Kasumi-1 (cell line): ENCODE data around the gene SLC13A5.
"Not testable (repeated sequence)": the region's sequence is repeated elsewhere in the genome, so short reads cannot be mapped to it uniquely, and the experiment has no call there.

Experiments
- DNase-seq, 2 experiments: peaks; one replicate each; lab custom pipeline; 2025; lab: John Stamatoyannopoulos, UW

The SLC13A5 gene

DNA sequence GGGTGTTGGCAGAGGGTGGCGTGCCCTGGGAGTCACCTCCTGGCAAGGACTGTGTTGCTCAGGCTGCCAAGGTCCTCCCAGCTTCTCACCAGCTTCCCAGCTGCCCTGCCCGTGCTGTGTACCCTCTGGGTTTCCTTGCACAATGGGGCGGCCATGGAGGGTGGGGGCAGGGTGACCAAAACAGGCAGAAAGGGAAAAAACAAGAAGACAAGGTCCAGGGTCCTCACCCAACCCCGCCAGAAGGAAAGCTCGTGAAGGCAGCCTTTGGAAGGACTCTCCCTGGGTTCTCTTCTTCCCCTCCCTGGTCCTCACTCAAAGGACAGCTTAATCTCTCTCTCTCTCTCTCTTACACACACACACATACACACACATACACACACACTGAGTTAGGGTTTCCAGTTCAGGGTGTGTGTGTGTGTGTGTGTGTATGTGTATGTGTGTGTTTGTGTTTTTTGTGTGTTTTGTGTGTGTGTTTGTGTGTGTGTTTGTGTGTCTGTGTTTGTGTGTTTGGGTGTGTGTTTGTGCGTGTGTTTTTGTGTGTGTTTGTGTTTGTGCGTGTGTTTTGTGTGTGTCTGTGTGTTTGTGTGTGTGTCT, 2.0 kb downstream of the SLC13A5 start:
- DNase-seq, result no peak

DNA sequence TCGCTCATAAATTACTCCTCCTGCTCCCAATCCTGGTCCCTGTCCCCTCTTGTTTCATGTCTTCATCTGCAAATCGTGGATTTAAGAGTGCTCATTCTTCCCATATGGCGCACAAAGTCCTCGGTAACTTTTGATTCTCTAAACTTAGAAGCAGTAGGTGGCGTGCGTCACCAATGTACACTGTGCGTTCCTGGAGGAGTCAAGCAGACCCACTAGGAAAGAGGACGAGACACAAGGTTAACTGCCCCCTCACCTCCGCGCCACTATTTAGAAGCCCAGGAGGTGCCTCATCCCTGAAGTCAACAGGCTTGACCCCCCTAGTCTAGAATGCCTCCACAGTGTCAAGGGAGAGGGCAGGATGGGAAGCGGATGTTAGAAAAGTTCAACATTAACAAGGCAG, 2.9 kb downstream of the SLC13A5 start:
- DNase-seq, result no peak

DNA sequence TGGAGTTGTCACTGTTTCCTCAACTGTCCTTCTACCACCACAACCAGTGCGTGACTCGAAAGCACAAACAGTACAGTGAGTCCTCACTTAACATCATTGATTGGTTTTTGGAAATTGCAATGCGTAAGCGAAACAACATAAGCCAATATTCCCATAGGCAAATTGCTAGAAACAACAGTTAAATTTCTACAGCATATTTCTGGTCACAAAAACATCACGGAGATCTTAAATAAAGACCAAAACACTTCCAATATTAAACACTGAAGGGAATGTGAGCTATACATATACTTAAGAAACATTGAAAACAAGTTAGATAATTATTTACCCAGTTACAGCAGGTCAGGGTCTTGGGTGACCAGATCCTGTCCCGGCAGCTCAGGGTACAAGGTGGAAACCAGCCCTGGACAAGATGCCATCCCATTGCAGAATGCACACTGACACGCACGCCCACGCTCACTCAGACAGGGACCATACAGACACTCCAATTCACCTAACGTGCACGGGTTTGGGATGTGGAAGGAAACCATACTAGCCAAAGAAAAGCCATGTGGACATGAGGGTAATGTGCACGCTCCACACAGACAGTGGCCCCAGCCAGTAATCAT, 4.7 kb downstream of the SLC13A5 start:
- no peak for DNase-seq

DNA sequence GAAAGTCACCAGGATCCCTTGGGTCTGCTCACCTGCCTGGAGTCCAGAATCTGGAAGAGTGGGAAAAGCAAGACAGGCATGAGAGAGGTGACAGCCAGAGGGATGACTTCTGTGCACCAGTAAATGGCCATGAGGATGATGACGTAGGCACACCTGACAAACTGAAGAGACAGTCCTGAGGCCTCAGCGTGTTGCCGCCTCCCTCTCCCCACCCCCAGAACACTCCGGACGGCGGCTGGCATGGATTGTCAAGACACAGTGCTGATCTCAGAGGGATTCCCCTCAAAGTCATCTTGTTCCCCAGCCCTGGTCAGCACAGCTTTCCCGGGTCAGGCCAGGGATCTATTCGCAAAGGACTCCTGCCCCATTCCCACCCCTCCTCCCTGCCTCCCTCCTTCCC, 6.2 kb downstream of the SLC13A5 start:
- DNase-seq, result no peak

DNA sequence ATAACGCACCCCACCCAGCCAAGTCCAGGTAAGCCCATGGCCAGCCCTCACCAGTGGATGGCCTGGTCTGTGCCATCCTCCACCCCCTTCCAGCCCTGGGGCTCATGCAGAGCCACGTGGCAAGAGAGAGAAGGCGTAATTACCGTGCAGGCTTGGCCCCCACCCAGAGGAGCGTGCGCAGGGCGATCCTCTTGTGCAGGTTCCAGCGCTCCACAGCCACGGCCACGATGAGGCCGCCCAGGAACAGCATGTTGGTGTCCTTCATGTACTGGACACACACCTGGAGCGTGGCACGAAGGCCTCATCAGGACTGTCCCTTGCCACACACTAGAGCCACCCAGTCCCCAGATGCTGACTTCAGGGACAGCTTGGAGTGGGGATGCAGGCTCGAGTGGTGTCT, 6.7 kb downstream of the SLC13A5 start:
- DNase-seq, result no peak

DNA sequence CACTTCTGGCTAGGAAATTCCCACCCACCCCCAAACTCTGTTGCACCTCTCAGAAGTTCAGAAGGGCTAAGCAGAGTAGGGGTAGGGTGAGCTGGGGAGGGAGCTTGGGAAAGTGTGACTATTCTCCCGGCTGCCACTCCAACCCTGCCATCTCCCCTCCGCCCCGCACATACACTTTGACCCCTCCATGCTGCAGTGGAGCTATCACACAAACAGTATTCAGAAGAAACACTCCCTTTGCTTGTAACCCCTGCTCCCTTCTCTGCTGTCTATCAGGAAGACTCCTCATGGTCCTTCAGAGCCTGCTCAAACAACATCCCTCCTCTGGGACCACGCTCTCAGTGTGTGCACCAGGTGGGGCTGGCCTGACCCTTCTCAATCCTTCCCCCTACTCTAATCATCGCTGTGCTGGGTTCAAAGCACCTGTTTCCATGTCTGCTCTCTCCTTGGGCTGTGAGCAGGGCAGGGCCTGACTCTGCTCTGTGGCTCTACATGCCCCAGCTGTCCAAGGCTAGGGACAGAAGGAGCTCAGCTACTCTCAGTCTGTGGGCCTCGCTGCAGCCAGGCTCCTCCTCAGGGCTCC, 8.6 kb downstream of the SLC13A5 start:
- DNase-seq, result no peak

DNA sequence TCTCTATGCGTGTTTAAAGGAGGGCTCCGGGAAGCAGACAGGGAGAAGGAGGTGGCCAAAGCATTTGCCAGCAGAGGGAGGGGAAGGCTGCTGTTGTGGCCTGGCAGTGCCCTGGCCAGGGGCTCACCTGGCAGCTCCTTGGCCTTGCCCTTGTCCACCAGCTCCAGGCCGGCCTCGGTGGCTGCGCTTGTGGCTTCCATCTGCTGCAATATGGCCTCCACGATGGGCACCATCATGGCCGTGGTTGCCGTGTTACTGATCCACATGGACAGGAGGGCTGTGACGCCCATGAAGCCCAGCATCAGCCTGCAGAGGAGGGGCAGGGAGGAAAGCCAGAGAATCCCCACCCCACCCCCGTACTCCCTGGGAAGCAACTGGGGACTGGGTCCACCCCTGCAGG, 9.4 kb downstream of the SLC13A5 start:
- no peak for DNase-seq

DNA sequence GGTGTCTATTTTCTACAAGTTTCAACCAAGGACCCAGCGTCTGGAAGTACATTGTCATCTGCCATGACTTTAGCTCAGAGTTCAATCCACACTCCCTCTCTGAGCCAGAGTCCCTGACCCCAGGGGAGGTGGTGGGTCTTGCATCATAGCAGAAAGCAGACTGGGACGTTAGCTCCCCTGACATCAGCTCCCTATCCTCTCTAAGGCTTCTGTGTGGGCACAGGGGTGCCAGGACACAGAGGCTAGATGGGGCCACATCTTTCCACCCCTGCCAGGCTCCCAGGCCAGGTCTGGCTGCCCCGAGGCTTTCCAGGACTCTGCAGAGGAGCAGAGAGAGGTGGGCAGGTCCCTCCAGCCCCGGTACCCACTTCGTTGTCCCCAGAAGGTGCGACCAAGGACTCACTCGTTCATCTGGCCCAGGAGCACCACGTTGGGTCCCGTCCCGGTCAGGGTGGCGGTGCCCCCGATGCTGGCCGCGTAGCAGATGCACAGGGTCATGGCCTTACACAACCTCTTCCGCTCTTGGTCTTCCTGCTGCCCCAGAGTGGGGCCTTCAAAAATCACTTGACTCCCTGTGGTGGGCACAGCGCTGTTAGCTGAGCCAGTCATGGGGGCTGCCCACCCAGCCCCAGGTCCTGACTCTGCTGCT, 10.5 kb downstream of the SLC13A5 start:
- DNase-seq, result no peak

DNA sequence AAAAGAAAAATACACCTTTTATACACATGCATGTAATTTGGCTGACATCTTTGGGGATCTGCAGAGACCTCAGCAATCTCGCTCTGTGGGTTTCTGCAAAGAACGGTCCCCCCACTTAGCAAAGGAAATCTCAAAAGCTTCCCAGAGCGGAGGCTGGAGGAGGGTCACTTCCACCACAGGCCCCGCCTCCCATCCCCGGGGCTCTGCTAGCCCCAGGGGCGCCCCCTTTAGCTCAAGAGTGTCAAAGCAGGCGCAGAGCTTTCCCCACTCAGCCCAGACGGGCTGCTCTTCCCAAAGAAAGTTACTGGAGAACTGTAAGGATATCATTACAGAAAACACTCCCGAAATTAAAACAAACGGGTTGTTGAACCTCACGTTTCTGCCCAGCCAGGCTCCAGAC, 11.4 kb downstream of the SLC13A5 start:
- DNase-seq, result peak in 1 of 2 experiments; percentile 7

DNA sequence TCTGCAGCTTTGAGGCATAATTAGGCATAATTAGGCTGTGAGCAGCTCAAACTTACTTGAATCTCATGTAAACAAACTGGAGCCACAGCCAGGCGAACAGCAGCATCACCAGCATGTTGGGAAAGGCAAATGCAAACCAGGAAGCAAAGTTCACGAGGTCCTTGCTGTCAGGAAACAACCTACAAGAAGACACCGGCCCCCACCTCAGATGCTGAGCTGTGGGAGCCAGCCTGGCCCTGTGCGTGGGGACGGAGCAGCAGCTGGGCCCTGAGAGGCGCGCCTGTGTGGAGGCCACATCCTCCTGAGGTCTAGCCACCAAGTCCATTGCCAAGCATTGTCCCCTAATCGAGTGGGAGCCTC, 12.2 kb downstream of the SLC13A5 start:
- no peak for DNase-seq

DNA sequence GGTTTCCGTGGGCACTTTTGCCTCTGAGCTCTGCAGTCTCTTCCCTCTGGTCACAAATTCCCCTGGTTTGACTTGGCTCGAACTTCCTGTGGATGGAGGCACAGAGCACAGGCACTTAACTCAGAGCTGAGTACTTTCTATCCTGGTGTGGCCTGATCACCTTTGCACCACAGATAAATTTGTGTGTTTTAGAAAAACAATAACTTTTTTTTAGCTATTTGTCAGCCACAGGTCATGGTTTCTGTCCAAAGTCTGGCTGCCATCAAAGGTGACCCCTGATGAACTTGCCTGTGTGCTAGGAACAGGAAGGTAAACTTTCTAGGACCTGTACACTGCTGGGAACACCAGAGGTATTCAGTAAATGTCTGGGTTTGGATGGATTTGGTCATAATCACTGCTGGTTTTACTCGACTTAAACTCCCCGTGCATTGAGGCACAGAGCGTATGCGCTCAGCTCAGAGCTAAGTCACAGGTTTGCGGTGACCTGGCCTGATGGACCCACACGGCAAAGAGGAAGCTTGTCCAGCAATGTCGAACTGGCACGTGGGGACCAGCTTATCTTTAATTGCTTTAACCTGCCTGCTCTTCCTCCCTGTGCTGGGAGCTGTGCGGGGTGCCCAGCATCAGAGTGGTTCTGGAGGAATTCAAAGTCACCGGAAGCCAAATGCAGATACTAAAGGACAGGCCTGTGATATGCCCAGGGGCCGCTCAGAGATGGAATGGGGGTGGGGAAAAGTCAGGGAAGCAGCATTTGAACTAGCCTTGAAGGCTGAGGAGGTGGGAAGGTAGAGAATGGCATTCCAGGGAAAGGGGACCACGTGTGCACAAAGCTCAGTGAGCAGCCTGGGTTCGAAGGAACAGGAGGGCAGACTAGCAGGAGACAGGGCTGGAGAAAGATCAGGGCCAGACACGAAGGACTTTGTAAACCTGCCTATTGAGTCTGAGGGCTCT, 12.9 kb downstream of the SLC13A5 start:
- DNase-seq, result no peak

DNA sequence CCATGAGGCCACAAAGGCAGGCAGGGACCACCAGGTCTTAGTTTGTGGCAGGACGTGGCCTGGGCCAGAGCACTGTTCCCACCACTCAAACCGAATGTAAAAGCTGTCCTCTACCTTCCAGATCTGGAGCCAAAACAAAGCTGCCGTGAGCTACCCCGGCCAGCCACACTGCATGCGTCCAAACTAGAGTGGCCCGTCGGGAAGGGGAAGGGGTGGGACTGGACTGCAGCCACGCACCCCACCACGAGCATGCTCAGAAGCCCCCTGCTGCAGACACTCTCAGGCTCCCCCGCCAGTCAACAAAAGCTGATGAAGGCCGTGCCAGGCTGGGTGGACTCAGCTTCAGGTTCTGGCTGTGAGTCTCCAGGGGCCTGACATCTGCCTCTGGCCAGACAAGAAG, 15.2 kb downstream of the SLC13A5 start:
- no peak for DNase-seq

DNA sequence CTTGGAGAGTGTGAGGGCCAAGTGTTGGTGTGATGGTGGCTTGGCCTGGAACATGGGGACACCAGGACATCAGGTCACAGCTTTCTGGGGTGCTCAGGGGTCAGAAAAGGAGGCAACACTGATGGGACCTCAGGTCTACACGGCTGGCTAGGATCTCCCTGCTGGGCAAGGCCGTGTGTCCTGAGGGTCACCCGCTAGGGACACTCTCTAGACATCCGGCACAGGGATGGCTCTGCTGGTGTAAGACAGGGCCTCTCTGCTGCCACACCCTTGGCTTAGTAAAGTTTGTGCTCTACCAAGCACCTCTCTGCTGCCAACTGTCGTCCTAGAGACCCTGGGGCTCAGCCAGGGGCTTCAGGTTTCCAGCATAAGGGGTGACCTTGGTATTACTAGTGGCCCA, 16.3 kb downstream of the SLC13A5 start:
- DNase-seq, result no peak

DNA sequence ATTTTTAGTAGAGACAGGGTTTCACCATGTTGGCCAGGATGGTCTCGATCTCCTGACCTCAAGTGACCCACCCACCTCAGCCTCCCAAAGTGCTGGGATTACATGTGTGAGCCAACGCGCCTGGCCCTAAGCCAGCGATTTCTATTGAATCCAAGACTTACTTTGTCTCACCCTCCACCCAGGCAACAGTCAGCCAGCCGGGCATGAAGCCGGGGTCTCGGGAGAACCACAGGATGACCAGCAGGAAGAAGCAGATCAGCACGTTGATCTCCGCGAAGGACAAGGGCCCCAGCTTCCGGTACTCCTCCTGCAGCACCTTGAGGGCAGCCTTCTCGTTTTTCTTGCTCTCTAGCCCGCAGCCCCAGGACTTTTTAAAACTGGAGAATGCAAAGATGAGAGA, 17.6 kb downstream of the SLC13A5 start:
- no peak for DNase-seq

DNA sequence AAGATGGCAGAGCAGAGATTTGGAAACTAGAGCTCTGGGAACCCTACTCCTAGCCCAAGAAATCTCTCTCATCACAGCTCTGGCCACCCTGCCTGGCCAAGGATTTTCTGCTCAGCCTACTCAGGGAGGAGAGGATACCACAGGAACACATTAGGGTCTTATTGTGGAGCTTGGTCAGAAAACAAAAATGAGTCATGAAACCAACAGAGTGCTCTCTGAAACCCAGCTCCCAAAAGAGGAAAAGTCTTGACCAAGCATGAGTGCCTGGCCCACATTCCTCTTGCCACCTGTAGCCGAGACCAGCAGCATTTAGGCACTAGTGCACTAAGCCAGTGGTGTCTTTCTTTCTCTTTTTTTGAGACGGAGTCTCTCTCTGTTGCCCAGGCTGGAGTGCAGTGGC, 18.1 kb downstream of the SLC13A5 start:
- DNase-seq, result no peak

DNA sequence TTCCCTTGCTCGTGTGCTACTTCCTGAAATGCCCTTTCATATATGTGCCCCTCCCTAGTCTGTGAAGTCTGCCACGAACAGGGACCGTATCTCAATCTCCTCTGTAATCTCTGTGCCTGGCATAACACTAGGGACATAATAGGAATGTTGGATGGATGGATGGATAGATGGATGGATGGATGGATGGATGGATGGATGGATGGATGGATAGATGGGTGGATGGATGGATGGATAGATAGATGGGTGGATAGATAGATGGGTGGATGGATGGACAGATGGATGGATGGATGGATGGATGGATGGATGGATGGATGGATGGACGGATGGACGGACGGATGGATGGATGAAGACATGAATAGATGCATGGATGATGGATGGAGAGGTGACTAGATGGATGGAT, 21.2 kb downstream of the SLC13A5 start:
- not testable (repeated sequence) for DNase-seq

DNA sequence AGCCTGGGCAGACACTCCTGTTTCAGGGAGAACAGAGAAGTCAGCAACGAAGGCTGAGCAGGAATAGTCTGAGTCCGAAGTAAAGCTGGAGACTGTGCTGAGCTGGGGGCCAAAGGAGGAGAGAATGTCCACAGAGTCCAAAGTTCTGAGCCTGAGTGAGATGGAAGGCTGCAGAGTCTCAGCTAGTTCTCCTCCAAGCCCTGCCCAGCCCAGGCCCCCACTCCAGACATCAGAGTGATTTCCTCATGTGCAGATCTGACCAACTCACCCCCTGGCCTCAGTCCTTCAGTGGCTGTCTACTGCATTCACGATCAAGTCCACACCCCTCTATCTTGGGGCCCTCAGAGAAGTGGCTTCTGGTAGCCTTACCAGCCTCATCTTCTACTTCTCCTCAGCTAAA, 21.6 kb downstream of the SLC13A5 start:
- no peak for DNase-seq

DNA sequence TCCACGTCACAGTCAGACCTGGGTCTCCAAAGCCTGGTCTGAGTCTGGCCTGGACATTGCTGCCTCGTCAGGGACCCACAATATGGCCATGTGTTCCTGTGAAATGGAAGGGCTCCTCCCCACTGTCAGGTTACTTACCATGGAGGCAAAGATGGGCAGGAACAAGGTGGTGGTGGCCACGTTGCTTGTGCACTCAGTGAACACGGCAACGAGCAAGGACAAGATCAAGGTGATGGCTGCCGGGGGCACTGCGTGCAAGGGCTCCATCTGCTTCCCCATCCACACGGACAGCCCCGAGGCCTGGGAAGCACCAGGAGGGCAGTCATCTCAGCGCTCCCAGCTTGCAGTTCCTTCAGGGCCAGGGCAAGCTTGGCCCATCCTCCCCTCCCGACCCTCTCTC, 22.5 kb downstream of the SLC13A5 start:
- no peak for DNase-seq

DNA sequence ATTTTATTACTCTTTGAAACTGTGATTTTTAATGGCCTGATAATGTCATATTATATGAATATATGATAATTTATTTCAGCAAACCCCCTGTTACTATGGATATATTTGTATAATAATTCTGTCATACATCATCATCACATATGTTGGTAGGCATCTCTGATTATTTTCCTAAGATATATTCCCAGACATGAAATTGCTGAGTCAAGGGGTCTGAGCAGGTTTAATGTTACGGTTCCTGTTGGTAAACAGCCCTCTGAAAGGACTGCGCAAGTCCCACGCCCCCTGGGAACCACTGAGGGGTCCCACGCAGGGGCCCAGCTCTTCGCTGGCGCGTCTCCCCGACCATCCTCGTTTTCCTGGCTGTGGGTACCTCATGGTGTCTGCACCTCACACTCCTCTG, 24.2 kb downstream of the SLC13A5 start:
- no peak for DNase-seq

DNA sequence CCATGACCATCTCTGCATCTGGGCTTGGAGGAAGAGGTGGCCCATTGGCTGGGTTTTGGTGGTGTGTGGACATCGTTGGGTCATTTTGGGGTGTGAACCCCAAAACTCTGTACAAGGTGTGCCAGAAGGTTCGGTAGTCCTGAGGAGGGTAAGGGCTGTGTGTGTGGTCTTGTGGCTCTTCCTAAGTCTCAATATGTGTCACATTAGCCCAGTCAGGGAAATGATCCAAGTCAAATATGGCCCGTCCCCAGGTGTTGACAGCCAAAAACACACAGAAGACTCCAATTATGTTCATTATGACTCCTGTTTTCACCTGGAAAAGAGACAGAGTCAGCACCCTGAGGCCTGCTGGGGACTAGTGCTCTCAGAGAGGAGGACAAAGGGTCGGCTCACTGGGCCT, 27.1 kb downstream of the SLC13A5 start:
- DNase-seq, result no peak

DNA sequence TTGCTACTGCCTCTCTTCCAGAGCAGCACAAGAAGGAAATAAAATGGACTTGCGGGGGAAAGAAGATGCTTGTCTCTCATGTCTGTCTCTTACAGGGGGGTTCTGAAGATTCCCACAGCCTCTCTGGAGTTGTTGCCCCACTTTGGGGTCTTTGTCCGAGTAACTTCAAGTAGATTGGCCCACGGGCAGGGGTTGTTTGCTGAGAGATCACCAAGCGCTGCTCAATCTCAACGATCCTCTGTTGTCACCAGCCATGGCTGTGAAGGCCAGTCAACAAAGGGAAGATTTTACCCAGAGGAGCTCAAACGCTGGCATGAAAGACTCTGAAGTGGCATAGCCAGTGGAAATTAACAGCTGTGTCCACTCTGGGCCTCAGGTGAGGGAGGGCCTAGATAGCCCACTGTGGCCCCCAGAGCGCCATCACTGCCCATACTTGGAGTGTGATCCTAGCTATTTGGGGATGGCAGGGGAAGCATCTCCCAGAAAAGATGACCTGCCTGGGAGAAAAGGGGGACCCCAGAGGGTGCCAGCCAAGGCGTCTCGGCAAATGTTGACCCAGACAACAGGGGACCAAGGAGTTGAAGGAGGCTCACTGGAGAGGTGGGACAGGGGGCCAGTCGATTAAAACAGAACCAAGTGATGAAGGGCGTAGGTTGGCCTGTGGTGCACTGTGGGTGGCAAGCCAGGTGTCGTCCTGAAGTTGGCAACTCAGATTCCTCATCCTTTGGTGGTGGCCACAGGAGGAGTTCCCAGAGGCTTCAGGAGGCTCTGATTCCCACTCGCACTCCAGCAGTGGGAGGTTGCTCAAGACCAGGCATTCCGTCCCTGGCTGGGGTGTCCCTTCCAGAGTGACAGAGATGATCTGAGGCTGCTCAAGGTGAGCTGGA, 28.0 kb downstream of the SLC13A5 start:
- DNase-seq, result no peak

DNA sequence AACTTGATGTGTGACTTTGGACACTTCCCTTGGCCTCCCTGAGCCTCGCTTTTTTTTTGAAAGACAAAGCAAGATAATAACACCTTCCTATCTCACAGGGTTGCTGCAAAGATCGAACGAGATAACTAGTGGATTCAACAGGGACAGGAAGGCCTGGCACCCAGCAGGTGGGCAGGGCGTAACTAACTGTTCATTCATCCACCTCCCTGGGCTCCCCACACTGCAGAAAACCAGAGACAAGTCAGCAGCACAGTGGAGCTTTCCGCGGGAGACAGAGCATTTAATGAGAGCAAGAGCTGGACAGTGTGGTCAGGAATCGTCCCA, 28.7 kb downstream of the SLC13A5 start:
- DNase-seq, result no peak
